ENCODE measurements around the gene LIN7C. TPM values are rescaled to one million over a fixed set of nuclear protein-coding genes. Genes with fewer than 3 reads are reported as not detected.

The LIN7C gene
- polyA plus RNA-seq, 1 donor from 2014 or later, result 131 TPM

DNA sequence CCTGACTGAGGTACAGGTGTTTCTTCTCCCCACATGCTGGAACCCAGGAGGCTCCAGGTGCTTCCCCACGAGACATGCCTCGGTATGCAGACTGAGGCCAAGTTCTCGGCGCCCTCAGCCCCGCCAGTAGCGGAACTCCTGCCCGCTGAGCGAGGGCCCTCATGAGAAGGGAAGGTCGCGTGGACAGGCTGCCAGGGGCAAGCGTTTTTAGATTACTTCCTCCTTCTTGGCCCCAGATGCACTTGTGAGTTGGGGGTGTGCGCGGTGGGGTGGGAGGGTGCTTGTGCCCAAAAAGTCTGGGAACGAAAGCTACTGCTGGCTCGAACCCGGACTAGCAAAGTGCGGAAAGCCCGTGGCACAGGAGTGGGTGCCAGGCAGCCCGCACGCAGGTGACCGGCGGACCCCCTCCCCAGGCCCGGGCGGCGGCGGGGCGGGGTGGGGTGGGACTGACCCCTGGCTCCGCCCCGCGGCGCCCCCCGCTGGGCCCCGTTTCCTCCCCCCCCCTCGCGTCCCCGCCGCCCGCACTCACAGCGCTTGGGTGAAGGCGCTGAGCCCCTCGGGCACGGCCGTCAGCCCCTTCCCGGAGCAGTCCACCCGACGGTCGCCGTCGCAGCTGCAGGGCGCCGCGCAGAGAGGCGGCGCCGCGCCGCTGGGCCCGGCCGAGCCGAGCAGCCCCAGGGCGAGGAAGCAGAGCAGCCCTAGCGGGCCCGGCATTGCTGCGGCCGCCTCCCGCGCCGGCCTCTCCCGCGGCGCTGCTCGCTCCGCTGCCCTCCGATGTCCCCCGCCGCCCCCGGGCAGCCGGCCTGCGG lies 34.8 kb downstream of the LIN7C start:
- peaks cover 41% of the 10 kb centered on the region for H3K79me2 ChIP-seq (replicated peaks; ENCODE audit: insufficient read depth, low read length)
- H3K27ac ChIP-seq (ENCODE audit: low read length), result no peak overlapping the region
- H3K4me2 ChIP-seq (ENCODE audit: low read length), result peak overlapping the region; percentile 41
- peak overlapping the region; percentile 71 for H3K9ac ChIP-seq (ENCODE audit: low read length)
- peak overlapping the region; percentile 87 for H3K4me3 ChIP-seq (ENCODE audit: low read length)
- H2AFZ ChIP-seq (ENCODE audit: low read depth, low read length), result no peak overlapping the region
- no peaks in the 10 kb centered on the region for H3K27me3 ChIP-seq (ENCODE audit: insufficient read depth, low read depth, low read length)
- H3K36me3 ChIP-seq (ENCODE audit: insufficient read depth, low read length), result no peaks in the 10 kb centered on the region
- peak; percentile 3 for TF ChIP-seq MXI1 (conservative IDR thresholded peaks at IDR 0.05; ENCODE audit: poor library complexity, severe bottlenecking)
- no peak for TF ChIP-seq EP300 (conservative IDR thresholded peaks at IDR 0.05; ENCODE audit: poor library complexity, severe bottlenecking)
- H3K9me2 ChIP-seq (ENCODE audit: insufficient read depth, low read length), result no peaks in the 10 kb centered on the region
- H3F3A ChIP-seq (ENCODE audit: insufficient read depth, low read length, poor library complexity, severe bottlenecking), result no peaks in the 10 kb centered on the region
- no peaks in the 10 kb centered on the region for H4K20me1 ChIP-seq (ENCODE audit: insufficient read depth)
- H3K9me3 ChIP-seq (ENCODE audit: low read length), result no peaks in the 10 kb centered on the region

DNA sequence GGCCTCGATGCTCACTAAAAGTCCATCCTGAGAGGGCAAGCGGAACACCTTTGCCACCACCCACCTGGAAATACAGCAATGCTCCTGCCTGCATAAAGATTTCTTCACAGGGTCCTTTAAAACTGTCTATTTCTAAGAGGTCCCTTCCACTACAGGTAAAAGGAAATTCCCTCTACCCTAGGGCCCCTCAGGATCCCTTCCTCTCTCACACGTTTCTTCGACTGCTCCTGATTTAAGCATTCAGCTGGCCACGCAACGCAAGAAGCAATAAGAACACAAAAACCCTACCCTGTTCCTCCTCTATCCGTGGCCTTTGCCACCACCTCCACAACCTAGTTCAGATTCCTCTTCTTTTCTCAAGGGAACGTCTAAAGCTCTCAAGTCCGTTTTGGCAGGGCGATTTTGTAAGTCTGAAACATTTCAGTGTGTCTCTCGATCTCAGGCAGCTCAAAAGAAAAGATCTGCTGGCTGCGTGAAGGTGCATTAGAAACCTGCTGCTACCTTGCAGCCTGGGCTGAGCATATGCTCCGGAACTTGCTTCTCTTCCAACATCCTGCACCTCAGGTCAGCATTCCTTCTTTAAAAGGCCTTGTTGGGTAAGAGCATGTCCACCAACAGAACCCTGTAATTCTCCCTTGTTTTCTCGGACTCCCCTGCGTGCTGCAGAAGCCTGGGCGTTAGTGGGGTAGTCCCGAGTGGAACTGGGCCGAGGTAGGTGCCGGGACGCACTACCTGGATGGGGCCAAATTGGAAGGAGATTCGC lies 35.6 kb downstream of the LIN7C start:
- no peaks in the 10 kb centered on the region for H3K36me3 ChIP-seq (ENCODE audit: insufficient read depth, low read length)
- no peaks in the 10 kb centered on the region for H3K9me2 ChIP-seq (ENCODE audit: insufficient read depth, low read length)
- H3F3A ChIP-seq (ENCODE audit: insufficient read depth, low read length, poor library complexity, severe bottlenecking), result no peaks in the 10 kb centered on the region
- no peaks in the 10 kb centered on the region for H3K27me3 ChIP-seq (ENCODE audit: insufficient read depth, low read depth, low read length)
- no peaks in the 10 kb centered on the region for H4K20me1 ChIP-seq (ENCODE audit: insufficient read depth)
- peak overlapping the region; percentile 71 for H3K9ac ChIP-seq (ENCODE audit: low read length)
- H2AFZ ChIP-seq (ENCODE audit: low read depth, low read length), result no peak overlapping the region
- H3K79me2 ChIP-seq (replicated peaks; ENCODE audit: insufficient read depth, low read length), result peaks cover 46% of the 10 kb centered on the region
- peak overlapping the region; percentile 87 for H3K4me3 ChIP-seq (ENCODE audit: low read length)
- H3K9me3 ChIP-seq (ENCODE audit: low read length), result no peaks in the 10 kb centered on the region
- peak overlapping the region; percentile 41 for H3K4me2 ChIP-seq (ENCODE audit: low read length)
- no peak overlapping the region for H3K27ac ChIP-seq (ENCODE audit: low read length)
- peak; percentile 25 for TF ChIP-seq RAD21 (conservative IDR thresholded peaks at IDR 0.05)
- TF ChIP-seq MXI1 (conservative IDR thresholded peaks at IDR 0.05; ENCODE audit: poor library complexity, severe bottlenecking), result peak; percentile 44
- TF ChIP-seq SMC3 (conservative IDR thresholded peaks at IDR 0.05; ENCODE audit: poor library complexity), result peak; percentile 42
- TF ChIP-seq, protein P1, sequence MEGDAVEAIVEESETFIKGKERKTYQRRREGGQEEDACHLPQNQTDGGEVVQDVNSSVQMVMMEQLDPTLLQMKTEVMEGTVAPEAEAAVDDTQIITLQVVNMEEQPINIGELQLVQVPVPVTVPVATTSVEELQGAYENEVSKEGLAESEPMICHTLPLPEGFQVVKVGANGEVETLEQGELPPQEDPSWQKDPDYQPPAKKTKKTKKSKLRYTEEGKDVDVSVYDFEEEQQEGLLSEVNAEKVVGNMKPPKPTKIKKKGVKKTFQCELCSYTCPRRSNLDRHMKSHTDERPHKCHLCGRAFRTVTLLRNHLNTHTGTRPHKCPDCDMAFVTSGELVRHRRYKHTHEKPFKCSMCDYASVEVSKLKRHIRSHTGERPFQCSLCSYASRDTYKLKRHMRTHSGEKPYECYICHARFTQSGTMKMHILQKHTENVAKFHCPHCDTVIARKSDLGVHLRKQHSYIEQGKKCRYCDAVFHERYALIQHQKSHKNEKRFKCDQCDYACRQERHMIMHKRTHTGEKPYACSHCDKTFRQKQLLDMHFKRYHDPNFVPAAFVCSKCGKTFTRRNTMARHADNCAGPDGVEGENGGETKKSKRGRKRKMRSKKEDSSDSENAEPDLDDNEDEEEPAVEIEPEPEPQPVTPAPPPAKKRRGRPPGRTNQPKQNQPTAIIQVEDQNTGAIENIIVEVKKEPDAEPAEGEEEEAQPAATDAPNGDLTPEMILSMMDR (IDR thresholded peaks at IDR 0.05; ENCODE audit: poor library complexity, severe bottlenecking), result no peak

DNA sequence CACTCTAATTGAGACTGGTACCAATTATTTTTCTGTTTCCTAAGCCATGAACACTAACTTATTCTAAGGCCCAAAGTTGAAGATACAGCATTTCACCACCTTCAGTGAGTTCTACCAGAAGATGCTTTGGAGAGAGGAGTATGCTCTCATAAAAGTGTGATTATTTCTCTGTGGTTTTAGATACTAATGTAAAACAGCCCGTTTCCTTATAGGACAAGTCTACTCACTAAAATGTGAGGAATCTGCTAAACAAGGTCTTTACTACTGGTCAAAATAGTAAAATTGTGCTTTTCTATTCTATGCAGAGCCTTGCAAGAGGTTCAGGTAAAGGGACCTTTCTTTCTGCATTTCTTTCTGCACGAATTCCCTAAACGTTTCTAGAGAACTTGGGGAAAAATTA lies 36.4 kb downstream of the LIN7C start:
- Histone ChIP-seq H3K9me3 (ENCODE audit: low read length) (no peaks in the 10 kb centered on the region), H3K4me3 (ENCODE audit: low read length) (peak overlapping the region; percentile 87), H3K36me3 (ENCODE audit: insufficient read depth, low read length) (no peaks in the 10 kb centered on the region), H2AFZ (ENCODE audit: low read depth, low read length) (no peak overlapping the region), H3K27me3 (ENCODE audit: insufficient read depth, low read depth, low read length) (no peaks in the 10 kb centered on the region), H3K27ac (ENCODE audit: low read length) (no peak overlapping the region), H3K79me2 (replicated peaks; ENCODE audit: insufficient read depth, low read length) (peaks cover 50% of the 10 kb centered on the region), H4K20me1 (ENCODE audit: insufficient read depth) (no peaks in the 10 kb centered on the region), H3K9me2 (ENCODE audit: insufficient read depth, low read length) (no peaks in the 10 kb centered on the region), H3K4me2 (ENCODE audit: low read length) (peak overlapping the region; percentile 41), H3F3A (ENCODE audit: insufficient read depth, low read length, poor library complexity, severe bottlenecking) (no peaks in the 10 kb centered on the region), H3K9ac (ENCODE audit: low read length) (no peak overlapping the region)
- TF ChIP-seq TAF1 (IDR thresholded peaks at IDR 0.05; ENCODE audit: low read depth), result no peak
- no peak for TF ChIP-seq MXI1 (conservative IDR thresholded peaks at IDR 0.05; ENCODE audit: poor library complexity, severe bottlenecking)
- TF ChIP-seq SMC3 (conservative IDR thresholded peaks at IDR 0.05; ENCODE audit: poor library complexity), result no peak
- TF ChIP-seq EZH2 (IDR thresholded peaks at IDR 0.05; ENCODE audit: borderline replicate concordance, insufficient read depth, low read length, poor library complexity, severe bottlenecking), result no peak
- TF ChIP-seq, protein P1 (IDR thresholded peaks at IDR 0.05; ENCODE audit: poor library complexity, severe bottlenecking), result no peak
- TF ChIP-seq RAD21 (conservative IDR thresholded peaks at IDR 0.05), result no peak
- TF ChIP-seq EP300 (conservative IDR thresholded peaks at IDR 0.05; ENCODE audit: poor library complexity, severe bottlenecking), result no peak
- TF ChIP-seq POLR2AphosphoS5 (IDR thresholded peaks at IDR 0.05), result no peak
- TF ChIP-seq, protein P2, sequence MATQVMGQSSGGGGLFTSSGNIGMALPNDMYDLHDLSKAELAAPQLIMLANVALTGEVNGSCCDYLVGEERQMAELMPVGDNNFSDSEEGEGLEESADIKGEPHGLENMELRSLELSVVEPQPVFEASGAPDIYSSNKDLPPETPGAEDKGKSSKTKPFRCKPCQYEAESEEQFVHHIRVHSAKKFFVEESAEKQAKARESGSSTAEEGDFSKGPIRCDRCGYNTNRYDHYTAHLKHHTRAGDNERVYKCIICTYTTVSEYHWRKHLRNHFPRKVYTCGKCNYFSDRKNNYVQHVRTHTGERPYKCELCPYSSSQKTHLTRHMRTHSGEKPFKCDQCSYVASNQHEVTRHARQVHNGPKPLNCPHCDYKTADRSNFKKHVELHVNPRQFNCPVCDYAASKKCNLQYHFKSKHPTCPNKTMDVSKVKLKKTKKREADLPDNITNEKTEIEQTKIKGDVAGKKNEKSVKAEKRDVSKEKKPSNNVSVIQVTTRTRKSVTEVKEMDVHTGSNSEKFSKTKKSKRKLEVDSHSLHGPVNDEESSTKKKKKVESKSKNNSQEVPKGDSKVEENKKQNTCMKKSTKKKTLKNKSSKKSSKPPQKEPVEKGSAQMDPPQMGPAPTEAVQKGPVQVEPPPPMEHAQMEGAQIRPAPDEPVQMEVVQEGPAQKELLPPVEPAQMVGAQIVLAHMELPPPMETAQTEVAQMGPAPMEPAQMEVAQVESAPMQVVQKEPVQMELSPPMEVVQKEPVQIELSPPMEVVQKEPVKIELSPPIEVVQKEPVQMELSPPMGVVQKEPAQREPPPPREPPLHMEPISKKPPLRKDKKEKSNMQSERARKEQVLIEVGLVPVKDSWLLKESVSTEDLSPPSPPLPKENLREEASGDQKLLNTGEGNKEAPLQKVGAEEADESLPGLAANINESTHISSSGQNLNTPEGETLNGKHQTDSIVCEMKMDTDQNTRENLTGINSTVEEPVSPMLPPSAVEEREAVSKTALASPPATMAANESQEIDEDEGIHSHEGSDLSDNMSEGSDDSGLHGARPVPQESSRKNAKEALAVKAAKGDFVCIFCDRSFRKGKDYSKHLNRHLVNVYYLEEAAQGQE (IDR thresholded peaks at IDR 0.05; ENCODE audit: borderline replicate concordance), result no peak
